Measurements from ENCODE around the gene DHX38. TPM values are rescaled to one million over a fixed set of nuclear protein-coding genes. Genes with fewer than 3 reads are reported as not detected.
"Not testable (repeated sequence)": the region's sequence is repeated elsewhere in the genome, so short reads cannot be mapped to it uniquely, and the experiment has no call there.

Gene DHX38
- total and polyA plus RNA-seq, 5 donors, result 27.7 to 45.9 (median 41.5) TPM

- H3K27me3 ChIP-seq (ENCODE audit: control insufficient read depth, insufficient read depth), result no peaks in the 10 kb centered on the region
- no peak for ATAC-seq
- intact Hi-C loops (cut with DNase I), result no loop called here
- no peak overlapping the region for H3K27ac ChIP-seq (ENCODE audit: low read length)
- DNase-seq, result no peak
- 91% methylated on average over 9 of the region's 9 CpGs for whole genome bisulfite sequencing
- H3K4me3 ChIP-seq (ENCODE audit: low read length), result no peak overlapping the region
- H3K9me3 ChIP-seq (ENCODE audit: control insufficient read depth, low read length), result no peaks in the 10 kb centered on the region
- no peaks in the 10 kb centered on the region for H3K4me1 ChIP-seq (ENCODE audit: control insufficient read depth, insufficient read depth, low read length)
These were observed 33.2 kb upstream of the DHX38 start for GRCh38 chr16:72060405-72060804.

GRCh38 chr16:72061564-72061963 is 32.1 kb upstream of the DHX38 start:
- intact Hi-C loops (cut with DNase I), result no loop called here
- no peak for ATAC-seq
- no peak overlapping the region for H3K27ac ChIP-seq (ENCODE audit: low read length)
- no peaks in the 10 kb centered on the region for H3K9me3 ChIP-seq (ENCODE audit: control insufficient read depth, low read length)
- no peak for DNase-seq
- H3K27me3 ChIP-seq (ENCODE audit: control insufficient read depth, insufficient read depth), result no peaks in the 10 kb centered on the region
- no peak overlapping the region for H3K4me3 ChIP-seq (ENCODE audit: low read length)
- 98% methylated on average over 1 of the region's 1 CpG for WGBS
- H3K4me1 ChIP-seq (ENCODE audit: control insufficient read depth, insufficient read depth, low read length), result no peaks in the 10 kb centered on the region

GRCh38 chr16:72064361-72064894 is 29.2 kb upstream of the DHX38 start:
- no peak for ATAC-seq
- Histone ChIP-seq H3K27ac (ENCODE audit: low read length) (no peak overlapping the region), H3K27me3 (ENCODE audit: control insufficient read depth, insufficient read depth) (no peaks in the 10 kb centered on the region), H3K4me3 (ENCODE audit: low read length) (no peak overlapping the region), H3K9me3 (ENCODE audit: control insufficient read depth, low read length) (no peaks in the 10 kb centered on the region), H3K4me1 (ENCODE audit: control insufficient read depth, insufficient read depth, low read length) (no peaks in the 10 kb centered on the region)
- intact Hi-C loops (cut with DNase I), result no loop called here
- 88% methylated on average over 10 of the region's 10 CpGs for WGBS
- no peak for DNase-seq

GRCh38 chr16:72066747-72067146 is 26.9 kb upstream of the DHX38 start:
- Histone ChIP-seq H3K4me3 (ENCODE audit: low read length) (no peak overlapping the region), H3K4me1 (ENCODE audit: control insufficient read depth, insufficient read depth, low read length) (peaks cover 5% of the 10 kb centered on the region), H3K27me3 (ENCODE audit: control insufficient read depth, insufficient read depth) (no peaks in the 10 kb centered on the region), H3K9me3 (ENCODE audit: control insufficient read depth, low read length) (no peaks in the 10 kb centered on the region), H3K27ac (ENCODE audit: low read length) (no peak overlapping the region)
- DNase-seq, result no peak
- peak; percentile 48 to 53 for ATAC-seq
- intact Hi-C loops (cut with DNase I), result loop anchor here in 2 of 4 donors (5.0 kb wide), 1 partner anchor 36 kb away; no protein-coding TSS in a partner anchor
- 8% methylated on average over 1 of the region's 1 CpG for WGBS

- no peak for DNase-seq
- no peaks in the 10 kb centered on the region for H3K9me3 ChIP-seq (ENCODE audit: control insufficient read depth, low read length)
- peaks cover 8% of the 10 kb centered on the region for H3K4me1 ChIP-seq (ENCODE audit: control insufficient read depth, insufficient read depth, low read length)
- intact Hi-C loops (cut with DNase I), result loop anchor here in 2 of 4 donors (5.0 kb wide), 1 partner anchor 33 kb away; no protein-coding TSS in a partner anchor
- no peaks in the 10 kb centered on the region for H3K27me3 ChIP-seq (ENCODE audit: control insufficient read depth, insufficient read depth)
- H3K4me3 ChIP-seq (ENCODE audit: low read length), result no peak overlapping the region
- whole genome bisulfite sequencing, result 71% methylated on average over 4 of the region's 4 CpGs
- H3K27ac ChIP-seq (ENCODE audit: low read length), result no peak overlapping the region
- ATAC-seq, result no peak
These were observed 24.7 kb upstream of the DHX38 start for GRCh38 chr16:72068930-72069329.

GRCh38 chr16:72072514-72073342 is 20.9 kb upstream of the DHX38 start:
- ATAC-seq (peak; percentile 78 to 83), DNase-seq (peak in 1 of 3 donors; percentile 59)
- 25% methylated on average over 12 of the region's 12 CpGs for WGBS
- Histone ChIP-seq H3K9me3 (ENCODE audit: control insufficient read depth, low read length) (no peaks in the 10 kb centered on the region), H3K4me1 (ENCODE audit: control insufficient read depth, insufficient read depth, low read length) (peaks cover 13% of the 10 kb centered on the region), H3K4me3 (ENCODE audit: low read length) (no peak overlapping the region), H3K27ac (ENCODE audit: low read length) (peak overlapping the region; percentile 93), H3K27me3 (ENCODE audit: control insufficient read depth, insufficient read depth) (no peaks in the 10 kb centered on the region)
- intact Hi-C loops (cut with DNase I), result no loop called here

GRCh38 chr16:72073560-72074230 is 20.0 kb upstream of the DHX38 start:
- Histone ChIP-seq H3K4me3 (ENCODE audit: low read length) (no peak overlapping the region), H3K9me3 (ENCODE audit: control insufficient read depth, low read length) (no peaks in the 10 kb centered on the region), H3K4me1 (ENCODE audit: control insufficient read depth, insufficient read depth, low read length) (peaks cover 13% of the 10 kb centered on the region), H3K27ac (ENCODE audit: low read length) (peak overlapping the region; percentile 95), H3K27me3 (ENCODE audit: control insufficient read depth, insufficient read depth) (no peaks in the 10 kb centered on the region)
- DNase-seq (peak; percentile 61 to 87 (median 69)), ATAC-seq (peak; percentile 93 to 96)
- WGBS, result 47% methylated on average over 8 of the region's 8 CpGs
- intact Hi-C loops (cut with DNase I), result no loop called here

- H3K27ac ChIP-seq (ENCODE audit: low read length), result peak overlapping the region; percentile 48
- WGBS, result 44% methylated on average over 2 of the region's 6 CpGs
- peak; percentile 24 to 39 for ATAC-seq
- intact Hi-C loops (cut with DNase I); H3K27me3 ChIP-seq (ENCODE audit: control insufficient read depth, insufficient read depth); DNase-seq; H3K9me3 ChIP-seq (ENCODE audit: control insufficient read depth, low read length); H3K4me3 ChIP-seq (ENCODE audit: low read length): not testable (repeated sequence)
- peaks cover 13% of the 10 kb centered on the region for H3K4me1 ChIP-seq (ENCODE audit: control insufficient read depth, insufficient read depth, low read length)
These were observed 18.6 kb upstream of the DHX38 start for GRCh38 chr16:72075067-72075466.

GRCh38 chr16:72076991-72077706 is 16.5 kb upstream of the DHX38 start:
- ATAC-seq; intact Hi-C loops (cut with DNase I); H3K4me3 ChIP-seq (ENCODE audit: low read length); H3K27me3 ChIP-seq (ENCODE audit: control insufficient read depth, insufficient read depth); H3K27ac ChIP-seq (ENCODE audit: low read length); H3K4me1 ChIP-seq (ENCODE audit: control insufficient read depth, insufficient read depth, low read length); H3K9me3 ChIP-seq (ENCODE audit: control insufficient read depth, low read length); DNase-seq: not testable (repeated sequence)
- WGBS, result 95% methylated on average over 2 of the region's 5 CpGs

GRCh38 chr16:72083778-72084404 is 9.8 kb upstream of the DHX38 start:
- DNase-seq (no peak), ATAC-seq (no peak)
- Histone ChIP-seq H3K27ac (ENCODE audit: low read length) (no peak overlapping the region), H3K9me3 (ENCODE audit: control insufficient read depth, low read length) (no peaks in the 10 kb centered on the region), H3K4me3 (ENCODE audit: low read length) (no peak overlapping the region), H3K27me3 (ENCODE audit: control insufficient read depth, insufficient read depth) (no peaks in the 10 kb centered on the region), H3K4me1 (ENCODE audit: control insufficient read depth, insufficient read depth, low read length) (peaks cover 6% of the 10 kb centered on the region)
- 64% methylated on average over 3 of the region's 3 CpGs for WGBS
- intact Hi-C loops (cut with DNase I), result no loop called here
